Right ventricle myocardium superior (tissue), 1 donor: Measurements from ENCODE around the gene CIB4. TPM values are rescaled to one million over a fixed set of nuclear protein-coding genes. Genes with fewer than 3 reads are reported as not detected.

ENCODE experiments used
- total RNA-seq: library from RNA; stranded (reverse); fragmentation: NEBNext Ultra II Directional; extraction: Animal tissue kit (Norgen Biotek cat#: 25700); gene quantifications from one replicate; pipeline ENCODE4 v1.2.1, GENCODE V29; 2021
- donor health status: DM: no; HTN: yes; CAD: no; lungs with severe emphysema.

The CIB4 gene
- total RNA-seq, 1 donor from 2014 or later: not detected

Other genes starting within 250 kb of the CIB4 start
- not detected for gene DRC1, start 239.4 kb downstream of the CIB4 start, total RNA-seq
- gene OTOF, start 163.2 kb downstream of the CIB4 start, total RNA-seq: not detected
- 2.7 TPM for gene KCNK3, start 51.4 kb upstream of the CIB4 start, total RNA-seq
- 18.3 TPM for gene SLC35F6, start 122.9 kb upstream of the CIB4 start, total RNA-seq
- 0.51 TPM for gene CENPA, start 144.7 kb upstream of the CIB4 start, total RNA-seq
- not detected for gene DPYSL5, start 206.8 kb upstream of the CIB4 start, total RNA-seq